Heart left ventricle (tissue), 16 donors: ENCODE results near the gene ANKRD11. TPM values are rescaled to one million over a fixed set of nuclear protein-coding genes. Genes with fewer than 3 reads are reported as not detected.
A peak's percentile ranks its signal among the peaks of the same experiment; 100 is the strongest.
"Not testable (repeated sequence)": the region's sequence is repeated elsewhere in the genome, so short reads cannot be mapped to it uniquely, and the experiment has no call there.

Experiments
- ATAC-seq, 4 donors: fragments of 200-7000 bp; cut with Tn5 transposase; one replicate each; pipeline ENCODE4 v1.9.1; 2020 to 2022; ENCODE audit warnings: moderate library complexity in 4 of 4, mild to moderate bottlenecking in 3 of 4, moderate number of reproducible peaks in 1 of 4
- DNase-seq, 5 donors: peaks; one replicate each; pipeline ENCODE4 v3.0.0-alpha.2; 2020
- H3K27ac ChIP-seq, 12 donors: fragments of 200-600 bp; sonication (generic) in 4 of 12; one replicate each; pipeline versions ENCODE4 v1.5.0 to v1.8.0; 2016 to 2022; ENCODE audit warnings: mild to moderate bottlenecking in 2 of 12
- H3K27me3 ChIP-seq, 9 donors: fragments of 200-600 bp; sonication (generic) in 2 of 9; one replicate each; pipeline versions ENCODE4 v1.5.1 to v1.8.0; 2016 to 2022; ENCODE audit warnings: mild to moderate bottlenecking in 3 of 9
- H3K36me3 ChIP-seq, 9 donors: fragments of 200-600 bp; sonication (generic) in 2 of 9; one replicate each; pipeline versions ENCODE4 v1.5.0 to v1.8.0; 2018 to 2022; ENCODE audit warnings: mild to moderate bottlenecking in 2 of 9
- H3K4me1 ChIP-seq, 12 donors: fragments of 200-600 bp; sonication (generic) in 4 of 12; one replicate each; pipeline versions ENCODE4 v1.5.0 to v1.8.0; 2016 to 2022; ENCODE audit warnings: mild to moderate bottlenecking in 3 of 12
- H3K4me3 ChIP-seq, 12 donors: fragments of 200-600 bp; sonication (generic) in 4 of 12; one replicate each; pipeline versions ENCODE4 v1.5.0 to v1.8.0; 2017 to 2022; ENCODE audit warnings: mild to moderate bottlenecking in 9 of 12, moderate library complexity in 4 of 12
- H3K9me3 ChIP-seq, 12 donors: fragments of 200-600 bp; sonication (generic) in 4 of 12; one replicate each; pipeline versions ENCODE4 v1.5.0 to v1.8.0; 2016 to 2022; ENCODE audit warnings: mild to moderate bottlenecking in 1 of 12
- CTCF ChIP-seq, 12 donors: fragments of 200-600 bp; sonication (generic) in 4 of 12; IDR thresholded peaks; one replicate each; pipeline versions ENCODE4 v1.5.0 to v1.8.0; 2018 to 2022; ENCODE audit warnings: antibody characterized with exemption in 12 of 12, mild to moderate bottlenecking in 5 of 12
- POLR2A ChIP-seq, 2 donors: fragments of 450-650 bp; IDR thresholded peaks; one replicate each; pipeline ENCODE4 v1.6.1; 2017; ENCODE audit warnings: antibody characterized with exemption in 2 of 2, mild to moderate bottlenecking in 2 of 2, moderate library complexity in 2 of 2
- WGBS, 4 donors: extraction: QIAGEN DNeasy Blood & Tissue Kit in 2 of 4; methylation state at CpG; one replicate each; pipeline versions ENCODE4 v1.1.5 to v1.1.7; 2013 to 2018; 5-methylcytosine and 5-hydroxymethylcytosine counted together
- intact Hi-C, 10 donors: fragments of 100-400 bp; cut with DNase I; formaldehyde crosslinking; loops; one replicate each; pipeline versions ENCODE4 v1.11.1 to v1.14.2; 2022
- polyA plus RNA-seq, 2 donors: library from polyadenylated mRNA; stranded (reverse); fragments of 200-250 nt; gene quantifications; one replicate each; pipeline ENCODE4 v1.2.3, GENCODE V29; 2013
- total RNA-seq, 9 donors: library from RNA; depleted of rRNA in 2 of 9; stranded (reverse); fragments of >200 nt in 2 of 9; fragmentation: NEBNext Ultra II Directional in 3 of 9; extraction: Animal tissue kit (Norgen Biotek cat#: 25700) in 3 of 9; gene quantifications; one replicate each; pipeline versions ENCODE4 v1.1.0 to v1.2.4, GENCODE V29; 2016 to 2023
- donor health status: ischemic (EF 13 %, LVEDD 7.1; RV severe dilation, severe dysfunction).
- donor health status: healthy with polysubstance abuse.
- donor health status: DM: no; HTN: yes; CAD: no.
- donor health status: DM: no; HTN: no; CAD: no.
- donor health status: ischemic (EF 25% LVEDD 6.9; RV normal size, moderate dysfunction).
- donor health status: ischemic (EF 25% LVEDD 5.7; RV mildly dilated, moderate dysfunction).
- donor health status: healthy.
- donor health status: DM: yes; HTN: yes; CAD: no.
- donor health status: ischemic (EF 35%, LVEDD 5.7; RV mildly dilated, moderate dysfunction).
- donor health status: nonischemic (EF 11% LVEDD 7.7; RV severe dilation, severe dysfunction).
- donor health status: DM: yes; HTN: yes; CAD: no.
- donor health status: PGD.
- donor health status: ischemic (EF 29% LVEDD 5.4; RV normal size, mild dysfunction).
- donor health status: nonischemic (EF 23%, LVEDD 6.1; RV moderate dilation, normal function).

The ANKRD11 gene
- total and polyA plus RNA-seq, 11 donors = 53.6 to 123 (median 67.7) TPM

DNA sequence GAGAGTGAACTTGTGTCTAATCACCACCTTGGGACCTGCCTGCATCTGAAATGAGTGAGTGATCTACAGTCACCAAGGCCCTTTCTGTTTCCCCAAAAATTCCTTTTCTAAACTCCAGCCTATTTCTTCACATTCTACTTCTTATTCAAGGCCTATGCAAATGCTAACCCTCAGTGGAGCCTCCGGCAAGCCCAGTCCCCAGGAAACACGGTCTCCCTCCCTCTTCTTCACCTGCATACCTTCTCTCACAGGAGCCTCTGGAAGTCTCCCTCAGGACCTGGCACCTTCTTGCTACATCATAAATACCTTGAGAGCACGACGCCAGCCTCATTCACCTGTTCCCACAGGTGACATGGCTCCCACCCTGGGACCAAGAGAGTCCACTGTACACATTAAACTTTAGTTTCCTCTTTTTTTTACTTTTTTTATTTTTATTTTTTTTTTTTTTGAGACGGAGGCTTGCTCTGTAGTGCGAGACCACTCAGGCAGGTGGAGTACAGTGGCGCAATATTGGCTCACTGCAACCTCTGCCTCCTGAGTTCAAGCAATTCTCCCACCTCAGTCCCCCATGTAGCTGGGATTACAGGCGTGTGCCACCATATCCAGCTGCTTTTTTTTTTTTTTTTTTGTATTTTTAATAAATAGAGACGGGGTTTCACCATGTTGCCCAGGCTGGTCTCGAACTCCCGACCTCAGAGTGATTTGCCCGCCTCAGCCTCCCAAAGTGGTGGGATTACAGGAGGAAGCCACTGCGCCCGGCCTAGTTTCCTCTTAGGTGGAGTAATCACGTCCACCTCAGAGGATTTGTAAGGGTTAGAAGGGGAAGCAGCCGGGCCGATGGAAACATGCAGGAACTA is 97.3 kb downstream of the ANKRD11 start:
- WGBS, 4 donors = 74 to 79% (median 76%) methylated on average over 17 of the region's 17 CpGs
- no peak for ATAC-seq
- H3K4me1 ChIP-seq = peaks cover 15 to 68% (median 41%) of the 10 kb centered on the region in 12 donors

DNA sequence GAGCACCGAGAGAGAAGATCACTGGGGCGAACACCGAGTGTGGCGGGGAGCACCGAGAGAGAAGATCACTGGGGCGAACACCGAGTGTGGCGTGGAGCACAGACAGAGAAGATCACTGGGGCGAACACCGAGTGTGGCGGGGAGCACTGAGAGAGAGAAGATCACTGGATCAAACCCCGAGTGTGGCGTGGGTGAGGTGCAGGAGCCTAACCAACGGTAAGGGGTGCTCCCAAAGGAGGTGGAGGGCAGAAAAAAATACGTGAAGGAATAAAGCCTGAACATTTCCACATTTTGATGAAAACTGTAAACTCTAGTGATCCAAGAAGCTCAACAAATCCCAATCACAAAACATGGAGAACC is 100.2 kb downstream of the ANKRD11 start:
- DNase-seq, ATAC-seq, H3K27me3 ChIP-seq, H3K9me3 ChIP-seq, H3K4me3 ChIP-seq, H3K36me3 ChIP-seq, H3K27ac ChIP-seq: not testable (repeated sequence)
- intact Hi-C loops = loop anchor here in 2 of 10 donors (5.0 kb wide), 2 partner anchors 33 to 43 kb away; no protein-coding TSS in a partner anchor
- WGBS, 4 donors = 94 to 96% (median 96%) methylated on average over 15 of the region's 15 CpGs
- peaks cover 8 to 62% (median 36%) of the 10 kb centered on the region in 12 donors for H3K4me1 ChIP-seq

More for the DNA sequence above, 97.3 kb downstream of the ANKRD11 start:
- TF ChIP-seq POLR2A (IDR thresholded peaks at IDR 0.05) = no peak
- TF ChIP-seq CTCF (IDR thresholded peaks at IDR 0.05) = no peak
- H3K27me3 ChIP-seq = no peaks in the 10 kb centered on the region
- H3K27ac ChIP-seq = peak overlapping the region in 2 of 12 donors; percentile 59 to 83
- H3K9me3 ChIP-seq = no peaks in the 10 kb centered on the region
- H3K36me3 ChIP-seq = peaks cover 0 to 9% (median 0%) of the 10 kb centered on the region in 9 donors
- peak in 1 of 5 donors; percentile 46 for DNase-seq
- H3K4me3 ChIP-seq = no peak overlapping the region
- intact Hi-C loops = loop anchor here in 2 of 10 donors (5.0 kb wide), 2 partner anchors 36 to 46 kb away; no protein-coding TSS in a partner anchor

GRCh38 chr16:89389504-89390223 is 100.7 kb downstream of the ANKRD11 start:
- H3K36me3 ChIP-seq = not testable (repeated sequence)
- WGBS, 4 donors = 96 to 97% (median 96%) methylated on average over 40 to 44 of the region's 44 CpGs

DNA sequence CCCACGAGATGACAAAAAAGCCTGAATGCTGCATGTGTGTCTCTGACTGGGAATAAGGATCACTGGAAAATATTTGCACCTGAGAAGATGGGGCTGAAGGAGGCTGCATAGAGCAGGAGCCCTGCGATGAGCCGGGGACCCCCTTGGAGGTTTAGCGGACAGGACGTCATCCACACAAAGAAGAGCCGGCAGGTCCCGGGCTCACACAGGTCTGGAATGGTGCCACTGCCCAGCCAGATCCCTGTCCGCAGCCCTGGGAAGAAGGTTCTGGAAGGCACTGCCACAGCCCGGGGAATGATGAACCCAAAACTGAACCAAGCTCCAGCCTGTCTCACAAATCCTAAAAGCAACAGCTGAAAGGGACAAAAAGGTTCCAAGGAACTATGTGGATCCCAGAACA is 101.8 kb downstream of the ANKRD11 start:
- DNase-seq = no peak
- Histone ChIP-seq H3K4me1 (peaks cover 0 to 59% (median 26%) of the 10 kb centered on the region in 12 donors), H3K36me3 (no peaks in the 10 kb centered on the region), H3K9me3 (no peaks in the 10 kb centered on the region), H3K27me3 (no peaks in the 10 kb centered on the region), H3K4me3 (no peak overlapping the region), H3K27ac (no peak overlapping the region)
- TF ChIP-seq CTCF (IDR thresholded peaks at IDR 0.05) (no peak), POLR2A (IDR thresholded peaks at IDR 0.05) (no peak)
- ATAC-seq = no peak
- WGBS, 4 donors = 78 to 87% (median 80%) methylated on average over 9 of the region's 9 CpGs
- intact Hi-C loops = loop anchor here in 2 of 10 donors (10.0 kb wide), 2 partner anchors 54 to 96 kb away; no protein-coding TSS in a partner anchor

More at GRCh38 chr16:89389504-89390223, 100.7 kb downstream of the ANKRD11 start:
- not testable (repeated sequence) for ATAC-seq, H3K9me3 ChIP-seq, H3K4me3 ChIP-seq, H3K27ac ChIP-seq, H3K27me3 ChIP-seq, DNase-seq
- peaks cover 6 to 59% (median 31%) of the 10 kb centered on the region in 12 donors for H3K4me1 ChIP-seq
- intact Hi-C loops = loop anchor here in 4 of 10 donors (5.0 to 10.0 kb wide), 4 partner anchors 32 to 95 kb away; no protein-coding TSS in a partner anchor
